ENCODE results near the gene ADAMTS4. TPM values are rescaled to one million over a fixed set of nuclear protein-coding genes. Genes with fewer than 3 reads are reported as not detected.

ADAMTS4 gene
- total RNA-seq, 1 experiment from 2014 or later = 31.6 TPM

DNA sequence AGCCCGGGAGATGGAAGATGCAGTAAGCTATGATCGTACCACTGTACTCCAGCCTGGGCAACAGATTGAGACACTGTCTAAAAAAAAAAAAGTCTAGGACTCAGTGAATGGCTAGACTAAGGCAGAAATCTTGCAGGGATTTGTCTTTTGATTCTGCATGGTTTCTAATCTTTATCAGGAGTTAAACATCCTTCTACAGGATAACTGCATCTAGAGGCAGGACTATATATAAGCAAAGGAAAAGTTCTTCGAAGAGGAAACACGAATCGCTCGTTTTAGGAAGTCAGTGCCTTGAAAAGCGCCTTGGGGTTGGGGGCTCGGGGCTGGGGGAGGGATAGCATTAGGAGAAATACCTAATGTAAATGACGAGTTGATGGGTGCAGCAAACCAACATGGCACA lies 45.7 kb downstream of the ADAMTS4 start:
- POLR2A ChIA-PET (ENCODE audit: low non-redundant PET) = no interaction called here
- Histone ChIP-seq H3K4me1 (ENCODE audit: insufficient read depth, low read length, poor library complexity, severe bottlenecking) (peaks cover 3% of the 10 kb centered on the region), H3K36me3 (ENCODE audit: insufficient read depth, low read length, poor library complexity, severe bottlenecking) (no peaks in the 10 kb centered on the region), H3K9me3 (ENCODE audit: low read depth, low read length, poor library complexity, severe bottlenecking) (no peaks in the 10 kb centered on the region), H3K27me3 (replicated peaks; ENCODE audit: insufficient read depth, low read depth, low read length, poor library complexity) (no peaks in the 10 kb centered on the region), H3K27ac (ENCODE audit: low read depth, low read length, poor library complexity, severe bottlenecking) (peak overlapping the region; percentile 95), H3K4me3 (ENCODE audit: low read depth, low read length, poor library complexity, severe bottlenecking) (peak overlapping the region; percentile 56)
- intact Hi-C loops (cut with micrococcal nuclease; ENCODE audit: unreplicated experiment) = loop anchor here (2.0 kb wide), 1 partner anchor 20 kb away; the partner anchor contains the start of gene DEDD
- no TSS peak for BruUV-seq (replicated peaks)
- no peak for TF ChIP-seq EZH2 (IDR thresholded peaks at IDR 0.05; ENCODE audit: borderline replicate concordance, low read depth, low read length, poor library complexity, severe bottlenecking)
- TF ChIP-seq, protein P1, sequence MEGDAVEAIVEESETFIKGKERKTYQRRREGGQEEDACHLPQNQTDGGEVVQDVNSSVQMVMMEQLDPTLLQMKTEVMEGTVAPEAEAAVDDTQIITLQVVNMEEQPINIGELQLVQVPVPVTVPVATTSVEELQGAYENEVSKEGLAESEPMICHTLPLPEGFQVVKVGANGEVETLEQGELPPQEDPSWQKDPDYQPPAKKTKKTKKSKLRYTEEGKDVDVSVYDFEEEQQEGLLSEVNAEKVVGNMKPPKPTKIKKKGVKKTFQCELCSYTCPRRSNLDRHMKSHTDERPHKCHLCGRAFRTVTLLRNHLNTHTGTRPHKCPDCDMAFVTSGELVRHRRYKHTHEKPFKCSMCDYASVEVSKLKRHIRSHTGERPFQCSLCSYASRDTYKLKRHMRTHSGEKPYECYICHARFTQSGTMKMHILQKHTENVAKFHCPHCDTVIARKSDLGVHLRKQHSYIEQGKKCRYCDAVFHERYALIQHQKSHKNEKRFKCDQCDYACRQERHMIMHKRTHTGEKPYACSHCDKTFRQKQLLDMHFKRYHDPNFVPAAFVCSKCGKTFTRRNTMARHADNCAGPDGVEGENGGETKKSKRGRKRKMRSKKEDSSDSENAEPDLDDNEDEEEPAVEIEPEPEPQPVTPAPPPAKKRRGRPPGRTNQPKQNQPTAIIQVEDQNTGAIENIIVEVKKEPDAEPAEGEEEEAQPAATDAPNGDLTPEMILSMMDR (conservative IDR thresholded peaks at IDR 0.05; ENCODE audit: low read depth, low read length) = no peak
- CTCF ChIA-PET = no interaction called here
- DNase-seq (ENCODE audit: low spot score) = no peak

DNA sequence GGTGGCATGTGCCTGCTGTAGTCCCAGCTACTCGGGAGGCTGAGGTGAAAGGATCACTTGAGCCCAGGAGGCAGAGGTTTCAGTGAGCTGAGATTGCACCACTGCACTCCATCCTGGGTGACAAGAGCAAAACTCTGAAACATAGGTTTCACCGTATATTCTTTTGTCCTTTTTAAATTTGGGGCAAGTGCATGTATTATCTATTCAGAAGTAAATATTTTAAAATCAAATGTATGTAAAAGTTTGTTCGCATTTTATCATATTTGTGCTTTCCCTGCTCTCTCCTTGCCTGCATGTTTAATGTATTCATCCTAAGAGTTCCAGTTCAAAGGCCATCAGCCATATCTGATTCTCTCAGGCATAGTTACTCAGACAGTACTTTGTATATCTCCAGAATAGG lies 53.0 kb downstream of the ADAMTS4 start:
- TF ChIP-seq, protein P1 (conservative IDR thresholded peaks at IDR 0.05; ENCODE audit: low read depth, low read length) = no peak
- TF ChIP-seq EZH2 (IDR thresholded peaks at IDR 0.05; ENCODE audit: borderline replicate concordance, low read depth, low read length, poor library complexity, severe bottlenecking) = no peak
- ChIA-PET CTCF (no interaction called here), POLR2A (ENCODE audit: low non-redundant PET) (no interaction called here)
- no peaks in the 10 kb centered on the region for H3K4me1 ChIP-seq (ENCODE audit: insufficient read depth, low read length, poor library complexity, severe bottlenecking)
- no peak overlapping the region for H3K27ac ChIP-seq (ENCODE audit: low read depth, low read length, poor library complexity, severe bottlenecking)
- no peak for DNase-seq (ENCODE audit: low spot score)
- intact Hi-C loops (cut with micrococcal nuclease; ENCODE audit: unreplicated experiment) = no loop called here
- no peaks in the 10 kb centered on the region for H3K9me3 ChIP-seq (ENCODE audit: low read depth, low read length, poor library complexity, severe bottlenecking)
- no TSS peak for BruUV-seq (replicated peaks)
- no peaks in the 10 kb centered on the region for H3K36me3 ChIP-seq (ENCODE audit: insufficient read depth, low read length, poor library complexity, severe bottlenecking)
- H3K27me3 ChIP-seq (replicated peaks; ENCODE audit: insufficient read depth, low read depth, low read length, poor library complexity) = no peaks in the 10 kb centered on the region
- H3K4me3 ChIP-seq (ENCODE audit: low read depth, low read length, poor library complexity, severe bottlenecking) = no peak overlapping the region

DNA sequence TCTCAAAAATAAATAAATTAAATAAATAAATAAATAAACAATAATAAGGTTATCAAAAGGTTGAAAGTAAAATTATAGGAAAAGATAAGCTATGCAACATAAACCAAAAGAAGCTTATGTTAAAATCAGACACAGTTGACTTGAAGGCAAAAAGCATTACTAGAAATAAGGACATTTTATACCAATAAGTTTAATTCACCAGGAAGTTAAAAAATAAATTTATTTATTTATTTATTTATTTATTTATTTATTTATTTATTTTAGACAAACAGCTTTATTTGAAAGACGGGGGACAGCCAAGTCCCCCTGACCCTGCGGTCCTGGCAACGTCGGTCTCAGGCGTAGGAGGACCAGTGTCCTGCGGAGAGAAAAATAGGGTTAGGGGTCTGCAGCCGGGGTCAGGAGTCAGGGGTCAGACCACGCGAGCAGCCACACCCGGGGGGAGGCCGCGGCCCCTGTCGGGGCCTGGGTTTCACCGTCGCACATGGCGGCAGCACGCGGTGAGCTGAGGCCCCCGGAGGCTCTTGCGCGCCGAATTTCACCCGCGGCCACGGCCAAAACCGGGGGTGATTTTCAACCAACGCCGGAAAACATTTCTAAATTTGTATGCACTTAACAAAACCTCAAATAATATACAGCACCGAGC lies 58.0 kb downstream of the ADAMTS4 start:
- POLR2A ChIA-PET (ENCODE audit: low non-redundant PET) = no interaction called here
- intact Hi-C loops (cut with micrococcal nuclease; ENCODE audit: unreplicated experiment) = loop anchor here (5.0 kb wide), 1 partner anchor 414 kb away; no protein-coding TSS in a partner anchor
- CTCF ChIA-PET = interaction anchor here (0.6 kb wide), 1 partner anchor 166 kb away, joined by 3 read pairs; no protein-coding TSS in a partner anchor
- no peak for TF ChIP-seq EZH2 (IDR thresholded peaks at IDR 0.05; ENCODE audit: borderline replicate concordance, low read depth, low read length, poor library complexity, severe bottlenecking)
- TF ChIP-seq, protein P1 (conservative IDR thresholded peaks at IDR 0.05; ENCODE audit: low read depth, low read length) = no peak
- no peak overlapping the region for H3K27ac ChIP-seq (ENCODE audit: low read depth, low read length, poor library complexity, severe bottlenecking)
- no peaks in the 10 kb centered on the region for H3K4me1 ChIP-seq (ENCODE audit: insufficient read depth, low read length, poor library complexity, severe bottlenecking)
- H3K36me3 ChIP-seq (ENCODE audit: insufficient read depth, low read length, poor library complexity, severe bottlenecking) = no peaks in the 10 kb centered on the region
- no peak for DNase-seq (ENCODE audit: low spot score)
- BruUV-seq (replicated peaks) = no TSS peak
- H3K9me3 ChIP-seq (ENCODE audit: low read depth, low read length, poor library complexity, severe bottlenecking) = no peaks in the 10 kb centered on the region
- H3K4me3 ChIP-seq (ENCODE audit: low read depth, low read length, poor library complexity, severe bottlenecking) = no peak overlapping the region
- H3K27me3 ChIP-seq (replicated peaks; ENCODE audit: insufficient read depth, low read depth, low read length, poor library complexity) = no peaks in the 10 kb centered on the region
